Esophagus (tissue), 2 donors: ENCODE results near the gene P3H1. TPM values are rescaled to one million over a fixed set of nuclear protein-coding genes. Genes with fewer than 3 reads are reported as not detected.

Experiments
- H3K27ac ChIP-seq, 2 donors: one replicate each; pipeline ENCODE4 v1.5.1; 2013; ENCODE audit warnings: low read depth in 2 of 2, mild to moderate bottlenecking in 2 of 2, inconsistent platforms in 1 of 2, low read length in 1 of 2, moderate library complexity in 1 of 2
- H3K27me3 ChIP-seq, 2 donors: one replicate each; pipeline ENCODE4 v1.6.1; 2013; ENCODE audit warnings: low read length in 2 of 2, control low read depth in 1 of 2, mild to moderate bottlenecking in 1 of 2; ENCODE audit not compliant: insufficient read depth in 2 of 2, control insufficient read depth in 1 of 2
- H3K36me3 ChIP-seq, 2 donors: one replicate each; pipeline ENCODE4 v1.6.1; 2013; ENCODE audit warnings: low read length in 1 of 2; ENCODE audit not compliant: control insufficient read depth in 2 of 2, insufficient read depth in 2 of 2
- H3K4me1 ChIP-seq, 2 donors: one replicate each; pipeline ENCODE4 v1.6.1; 2013; ENCODE audit warnings: low read length in 1 of 2; ENCODE audit not compliant: control insufficient read depth in 2 of 2, insufficient read depth in 2 of 2
- H3K4me3 ChIP-seq, 2 donors: one replicate each; pipeline ENCODE4 v1.5.1; 2013; ENCODE audit warnings: low read length in 2 of 2, mild to moderate bottlenecking in 2 of 2, low read depth in 1 of 2, moderate library complexity in 1 of 2
- H3K9me3 ChIP-seq, 2 donors: one replicate each; pipeline ENCODE4 v1.6.1; 2013; ENCODE audit warnings: mild to moderate bottlenecking in 2 of 2, low read depth in 1 of 2, low read length in 1 of 2, moderate library complexity in 1 of 2; ENCODE audit not compliant: control insufficient read depth in 2 of 2, insufficient read depth in 1 of 2
- WGBS, 2 donors: extraction: QIAGEN DNeasy Blood & Tissue Kit; methylation state at CpG; one replicate each; pipeline ENCODE4 v1.1.7; 2013; 5-methylcytosine and 5-hydroxymethylcytosine counted together
- polyA plus RNA-seq, 2 donors: library from polyadenylated mRNA; stranded (reverse); fragments of 200-250 nt; gene quantifications; one replicate each; pipeline ENCODE4 v1.2.3, GENCODE V29; 2013
- donor health status: healthy with polysubstance abuse.
- donor health status: Bipolar disorder and iron deficiency.

Gene P3H1
- polyA plus RNA-seq, 2 donors = 6.4 to 11.4 TPM

DNA sequence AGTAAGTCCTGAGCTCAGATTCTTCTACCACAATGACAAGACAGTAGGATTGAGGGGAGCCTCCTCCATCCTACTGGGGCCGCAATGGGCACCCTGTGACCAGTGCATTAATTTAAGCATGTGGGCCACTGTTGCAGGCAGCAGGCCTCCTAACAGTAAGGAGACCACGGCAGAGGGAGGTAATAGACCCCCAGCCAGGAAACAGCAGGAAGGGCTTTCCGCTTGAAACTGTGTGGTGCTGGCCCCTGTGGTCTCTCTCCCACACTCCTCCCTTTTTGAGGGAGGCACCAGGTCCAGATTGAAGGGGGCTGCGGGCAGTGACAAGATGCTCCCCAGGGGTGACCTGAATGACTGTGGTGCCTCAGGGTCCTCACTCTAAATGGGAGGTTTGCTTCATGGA, 25.1 kb downstream of the P3H1 start:
- Histone ChIP-seq H3K9me3 (no peaks in the 10 kb centered on the region), H3K36me3 (no peaks in the 10 kb centered on the region), H3K27me3 (no peaks in the 10 kb centered on the region), H3K27ac (no peak overlapping the region), H3K4me1 (peaks cover 4 to 24% of the 10 kb centered on the region in 2 donors), H3K4me3 (no peak overlapping the region)
- WGBS, 2 donors = 90 to 95% methylated on average over 4 of the region's 4 CpGs

GRCh38 chr1:42740851-42741580, 25.8 kb downstream of the P3H1 start:
- Histone ChIP-seq H3K27me3 (no peaks in the 10 kb centered on the region), H3K27ac (no peak overlapping the region), H3K4me1 (peaks cover 4 to 30% of the 10 kb centered on the region in 2 donors), H3K9me3 (no peaks in the 10 kb centered on the region), H3K36me3 (no peaks in the 10 kb centered on the region), H3K4me3 (no peak overlapping the region)
- WGBS, 2 donors = 70 to 71% methylated on average over 18 to 19 of the region's 19 CpGs

DNA sequence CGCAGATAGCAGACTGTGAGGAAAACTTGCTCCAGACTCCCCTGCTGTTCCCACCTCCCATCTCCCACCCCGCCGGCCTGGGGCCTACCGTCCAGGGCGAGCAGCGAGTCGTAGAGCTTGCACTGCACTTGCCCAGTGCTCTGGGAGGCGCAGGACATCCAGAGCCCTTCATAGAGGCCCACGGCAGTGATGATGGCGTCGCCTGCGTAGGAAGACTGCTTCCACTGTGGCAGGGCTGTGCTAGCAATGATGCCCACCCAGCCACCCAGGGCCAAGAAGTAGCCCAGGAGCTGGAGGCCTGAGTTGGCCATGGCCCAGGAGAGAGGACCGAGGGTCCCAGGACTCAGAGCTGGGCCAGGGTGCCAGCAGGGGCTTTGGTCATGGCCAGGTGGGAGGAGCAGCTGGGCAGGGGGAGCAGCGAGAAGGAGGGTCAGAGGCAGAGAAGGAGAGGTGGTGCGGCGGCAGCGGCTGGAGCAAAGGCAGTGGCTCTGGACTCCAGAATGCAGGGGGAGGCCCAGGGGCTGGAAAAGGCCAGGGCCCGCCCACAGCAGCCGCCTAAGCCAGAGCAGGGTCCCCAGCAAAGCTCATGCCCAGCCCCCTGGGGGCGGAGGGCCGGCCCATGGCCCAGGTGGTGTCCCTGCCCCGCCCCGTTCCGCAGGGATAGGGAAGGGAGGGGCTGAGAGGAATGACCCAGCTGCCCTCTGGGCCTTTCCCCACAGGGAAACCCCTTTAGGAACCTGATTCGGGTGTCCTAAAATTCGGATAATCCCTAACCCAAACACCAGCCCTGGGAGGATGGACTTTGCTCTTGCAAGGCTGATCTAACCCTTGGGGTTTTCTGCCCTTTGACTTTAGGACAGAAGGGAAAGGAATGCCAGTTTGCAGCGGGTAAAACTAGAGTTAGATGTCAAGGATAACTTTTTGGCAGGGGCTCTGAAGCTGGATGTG, 26.8 kb downstream of the P3H1 start, which contains the start of gene CLDN19:
Gene CLDN19 (minus strand): TSS at position 484 of the 948 bp plus-strand sequence. CDS start 173 bp downstream, at position 311.
- Histone ChIP-seq H3K4me3 (no peak within 1 kb of the TSS), H3K4me1 (peaks cover 4 to 30% of the 10 kb centered on the region in 2 donors), H3K27me3 (no peaks in the 10 kb centered on the region), H3K36me3 (no peaks in the 10 kb centered on the region), H3K9me3 (no peaks in the 10 kb centered on the region), H3K27ac (no peak within 1 kb of the TSS)
- 68 to 69% methylated on average over 24 to 27 of the region's 27 CpGs for WGBS, 2 donors

DNA sequence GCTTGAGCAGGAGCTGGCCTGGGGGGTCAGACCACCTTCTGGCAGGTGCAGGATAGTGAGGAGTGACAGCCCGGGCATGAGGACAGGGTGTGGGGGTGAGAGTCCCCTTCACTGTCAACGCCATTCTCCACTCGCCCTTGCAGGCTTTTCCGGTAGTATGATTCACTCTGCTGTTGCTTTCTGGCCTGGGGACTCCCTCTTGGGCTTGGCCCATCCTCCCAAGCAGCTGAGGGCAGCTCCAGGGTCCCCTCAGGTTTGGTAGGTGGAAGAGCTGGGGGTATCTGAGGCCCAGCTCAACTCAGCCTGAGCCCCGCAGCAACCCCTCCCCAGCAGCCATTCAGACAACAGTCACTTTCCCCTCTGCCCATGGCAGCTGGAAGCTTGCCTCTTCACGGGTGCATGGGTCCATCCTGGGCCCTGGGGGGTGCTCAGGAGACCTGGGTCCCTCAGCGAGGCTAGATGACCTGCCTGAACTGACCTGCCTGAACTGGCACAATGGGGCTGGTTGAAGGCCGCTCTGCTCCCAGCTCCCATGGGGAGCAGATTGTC, 28.1 kb downstream of the P3H1 start:
- 73 to 74% methylated on average over 7 to 8 of the region's 8 CpGs for WGBS, 2 donors
- Histone ChIP-seq H3K36me3 (no peaks in the 10 kb centered on the region), H3K27ac (no peak overlapping the region), H3K9me3 (no peaks in the 10 kb centered on the region), H3K27me3 (no peaks in the 10 kb centered on the region), H3K4me3 (no peak overlapping the region), H3K4me1 (peaks cover 4 to 30% of the 10 kb centered on the region in 2 donors)

GRCh38 chr1:42737986-42738677, 28.7 kb downstream of the P3H1 start:
- 89 to 90% methylated on average over 21 of the region's 21 CpGs for WGBS, 2 donors
- Histone ChIP-seq H3K36me3 (no peaks in the 10 kb centered on the region), H3K27ac (no peak overlapping the region), H3K9me3 (no peaks in the 10 kb centered on the region), H3K4me3 (no peak overlapping the region), H3K4me1 (peaks cover 4 to 25% of the 10 kb centered on the region in 2 donors), H3K27me3 (no peaks in the 10 kb centered on the region)

DNA sequence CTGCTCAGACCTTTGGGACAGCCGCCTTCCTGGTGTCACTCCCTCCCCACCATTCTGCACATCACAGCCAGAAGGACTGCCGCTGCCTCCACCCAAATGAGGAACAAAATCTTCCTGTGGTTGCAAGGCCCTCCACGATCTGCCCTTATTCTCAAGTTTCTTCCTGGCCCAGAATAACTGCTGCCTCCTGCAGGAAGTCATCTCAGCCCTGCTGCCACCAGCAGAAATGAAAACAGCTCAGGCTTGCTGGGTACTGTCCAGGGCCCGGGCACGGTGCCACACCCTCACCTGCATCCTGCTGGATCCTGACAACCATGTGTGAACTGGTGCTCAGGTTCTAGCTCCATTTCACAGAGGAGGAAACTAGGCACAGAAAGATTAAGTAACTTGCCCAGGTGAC, 29.6 kb downstream of the P3H1 start:
- WGBS, 2 donors = 37 to 44% methylated on average over 5 of the region's 5 CpGs
- no peaks in the 10 kb centered on the region for H3K36me3 ChIP-seq
- no peak overlapping the region for H3K4me3 ChIP-seq
- H3K27ac ChIP-seq = no peak overlapping the region
- no peaks in the 10 kb centered on the region for H3K9me3 ChIP-seq
- H3K27me3 ChIP-seq = no peaks in the 10 kb centered on the region
- peaks cover 4 to 25% of the 10 kb centered on the region in 2 donors for H3K4me1 ChIP-seq

GRCh38 chr1:42736571-42737200, 30.1 kb downstream of the P3H1 start:
- Histone ChIP-seq H3K4me3 (no peak overlapping the region), H3K4me1 (peaks cover 4 to 25% of the 10 kb centered on the region in 2 donors), H3K27me3 (no peaks in the 10 kb centered on the region), H3K9me3 (no peaks in the 10 kb centered on the region), H3K27ac (no peak overlapping the region), H3K36me3 (no peaks in the 10 kb centered on the region)
- 80 to 81% methylated on average over 7 to 8 of the region's 8 CpGs for WGBS, 2 donors

DNA sequence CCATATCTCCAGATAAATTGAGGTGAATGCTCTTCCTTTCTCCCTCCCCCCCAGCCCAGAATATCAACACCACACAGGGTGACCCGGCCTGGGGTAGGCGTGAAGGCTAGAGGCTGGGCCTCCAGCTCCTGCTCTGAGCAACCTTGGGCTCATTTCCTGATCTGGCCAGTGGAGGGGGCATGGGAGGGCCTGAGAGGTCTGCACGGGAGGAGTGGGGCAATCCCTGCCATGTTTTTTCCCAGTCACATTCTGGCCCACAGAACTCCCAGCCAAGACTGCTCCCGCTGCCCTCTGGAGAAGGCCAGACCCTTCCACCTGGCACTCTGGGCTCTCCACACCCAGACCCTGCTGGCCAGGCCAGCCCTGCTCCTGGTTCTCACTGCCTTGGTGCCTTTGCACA, 30.7 kb downstream of the P3H1 start:
- 49 to 56% methylated on average over 3 to 4 of the region's 4 CpGs for WGBS, 2 donors
- H3K27ac ChIP-seq = no peak overlapping the region
- peaks cover 4 to 22% of the 10 kb centered on the region in 2 donors for H3K4me1 ChIP-seq
- no peak overlapping the region for H3K4me3 ChIP-seq
- no peaks in the 10 kb centered on the region for H3K9me3 ChIP-seq
- H3K27me3 ChIP-seq = no peaks in the 10 kb centered on the region
- H3K36me3 ChIP-seq = no peaks in the 10 kb centered on the region
